Psoas muscle (tissue), 8 donors: ENCODE results near the gene NRK. TPM values are rescaled to one million over a fixed set of nuclear protein-coding genes. Genes with fewer than 3 reads are reported as not detected.
"Not testable (repeated sequence)": the region's sequence is repeated elsewhere in the genome, so short reads cannot be mapped to it uniquely, and the experiment has no call there.

ENCODE experiments used
- ATAC-seq, 4 donors: fragments of 200-7000 bp; cut with Tn5 transposase; one replicate each; pipeline ENCODE4 v1.9.1; 2020; ENCODE audit warnings: moderate library complexity in 3 of 4, mild to moderate bottlenecking in 2 of 4
- DNase-seq, 2 donors: peaks; one replicate each; pipeline ENCODE4 v3.0.0-alpha.2; 2020
- H3K27ac ChIP-seq: fragments of 200-600 bp; one replicate; pipeline ENCODE4 v1.8.0; 2022
- H3K27me3 ChIP-seq, 3 donors: fragments of 200-600 bp in 1 of 3; one replicate each; pipeline versions ENCODE4 v1.6.1 to v1.8.0; 2013 to 2022; ENCODE audit warnings: low read length in 2 of 3, mild to moderate bottlenecking in 2 of 3, moderate library complexity in 1 of 3; ENCODE audit not compliant: insufficient read depth in 3 of 3
- H3K36me3 ChIP-seq, 2 donors: fragments of 200-600 bp in 1 of 2; one replicate each; pipeline versions ENCODE4 v1.6.1 to v1.8.0; 2013 to 2022; ENCODE audit warnings: low read depth in 1 of 2, mild to moderate bottlenecking in 1 of 2, moderate library complexity in 1 of 2; ENCODE audit not compliant: insufficient read depth in 1 of 2
- H3K4me1 ChIP-seq: fragments of 200-600 bp; one replicate; pipeline ENCODE4 v1.8.0; 2022
- H3K4me3 ChIP-seq: fragments of 200-600 bp; one replicate; pipeline ENCODE4 v1.8.0; 2022; ENCODE audit warnings: mild to moderate bottlenecking
- H3K9me3 ChIP-seq: fragments of 200-600 bp; one replicate; pipeline ENCODE4 v1.8.0; 2022
- CTCF ChIP-seq: fragments of 200-600 bp; IDR thresholded peaks from one replicate; pipeline ENCODE4 v1.8.0; 2022; ENCODE audit warnings: antibody characterized with exemption
- WGBS, 3 donors: extraction: QIAGEN DNeasy Blood & Tissue Kit; methylation state at CpG; one replicate each; pipeline versions ENCODE4 v1.1.6 to v1.1.7; 2013; 5-methylcytosine and 5-hydroxymethylcytosine counted together
- intact Hi-C, 2 donors: fragments of 100-400 bp; cut with DNase I; formaldehyde crosslinking; loops; one replicate each; pipeline versions ENCODE4 v1.11.0 to v1.14.2; 2022
- polyA plus RNA-seq, 3 donors: library from polyadenylated mRNA; stranded (reverse); fragments of 200-250 nt; gene quantifications; one replicate each; pipeline ENCODE4 v1.2.3, GENCODE V29; 2013
- total RNA-seq, 4 donors: library from RNA; stranded (reverse); fragmentation: NEBNext Ultra II Directional in 2 of 4; extraction: Animal tissue kit (Norgen Biotek cat#: 25700) in 2 of 4; gene quantifications; one replicate each; pipeline versions ENCODE4 v1.2.1 to v1.2.4, GENCODE V29; 2021 to 2023
- donor health status: healthy with polysubstance abuse.
- donor health status: DM: no; HTN: no; CAD: no; lungs with moderate emphysema.
- donor health status: Bipolar disorder and iron deficiency.
- donor health status: healthy.
- donor health status: DM: yes; HTN: yes; CAD: no.
- donor health status: DM: no; HTN: no; CAD: no.
- donor health status: DM: no; HTN: no; CAD: no.
- donor health status: DM: yes; HTN: yes; CAD: no.

Gene NRK
- total and polyA plus RNA-seq, 7 donors: 0.03 to 1.8 (median 0.09) TPM; not detected in 1

DNA sequence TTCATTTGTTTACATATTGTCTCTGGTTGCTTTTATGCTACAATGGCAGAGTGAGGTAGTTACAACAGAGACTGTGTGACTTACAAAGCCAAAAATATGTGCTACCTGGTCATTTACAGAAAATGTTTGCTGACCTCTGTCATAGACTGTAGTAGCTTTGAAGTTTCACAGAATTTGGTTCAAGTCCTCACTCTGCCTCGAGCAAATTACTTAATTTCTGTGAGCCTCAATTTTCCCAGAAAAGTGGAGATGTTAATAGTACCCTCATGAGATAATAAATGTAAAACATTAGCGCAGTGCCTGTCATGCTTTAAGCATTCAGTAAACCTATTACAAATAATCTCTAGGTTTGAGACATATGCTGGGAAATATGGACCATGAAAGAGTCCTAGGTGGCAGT lies 18.4 kb upstream of the NRK start:
- Histone ChIP-seq H3K36me3 (no peaks in the 10 kb centered on the region), H3K27me3 (no peaks in the 10 kb centered on the region), H3K9me3 (peaks cover 8% of the 10 kb centered on the region), H3K27ac (no peak overlapping the region), H3K4me1 (no peaks in the 10 kb centered on the region), H3K4me3 (no peak overlapping the region)
- intact Hi-C loops: no loop called here
- DNase-seq (no peak), ATAC-seq (no peak)
- no peak for TF ChIP-seq CTCF
- WGBS, 3 donors: 63 to 93% (median 87%) methylated on average over 2 of the region's 2 CpGs

GRCh38 chrX:105805655-105806054 lies 16.7 kb upstream of the NRK start:
- H3K4me1 ChIP-seq, H3K27me3 ChIP-seq, H3K27ac ChIP-seq, DNase-seq, H3K36me3 ChIP-seq, H3K9me3 ChIP-seq, intact Hi-C loops, ATAC-seq, H3K4me3 ChIP-seq: not testable (repeated sequence)

GRCh38 chrX:105816517-105816916 lies 5.8 kb upstream of the NRK start:
- H3K9me3 ChIP-seq: no peaks in the 10 kb centered on the region
- no peaks in the 10 kb centered on the region for H3K4me1 ChIP-seq
- WGBS, 3 donors: 57 to 92% (median 88%) methylated on average over 2 of the region's 2 CpGs
- peaks cover 0 to 65% (median 2%) of the 10 kb centered on the region in 3 donors for H3K27me3 ChIP-seq
- no peaks in the 10 kb centered on the region for H3K36me3 ChIP-seq
- no peak for DNase-seq
- no peak for ATAC-seq
- no peak overlapping the region for H3K27ac ChIP-seq
- H3K4me3 ChIP-seq: no peak overlapping the region
- intact Hi-C loops: no loop called here
- TF ChIP-seq CTCF: no peak

GRCh38 chrX:105820247-105820646 lies 2.1 kb upstream of the NRK start:
- whole genome bisulfite sequencing, 3 donors: 50 to 72% (median 62%) methylated on average over 7 of the region's 7 CpGs
- Histone ChIP-seq H3K4me1 (no peaks in the 10 kb centered on the region), H3K9me3 (no peaks in the 10 kb centered on the region), H3K4me3 (no peak overlapping the region), H3K36me3 (no peaks in the 10 kb centered on the region), H3K27me3 (peaks cover 0 to 74% (median 2%) of the 10 kb centered on the region in 3 donors), H3K27ac (no peak overlapping the region)
- TF ChIP-seq CTCF: no peak
- ATAC-seq (no peak), DNase-seq (no peak)
- intact Hi-C loops: no loop called here

GRCh38 chrX:105821471-105822121 lies 743 bp upstream of the NRK start:
- ATAC-seq (peak in 2 of 4 donors; percentile 23 to 33), DNase-seq (no peak)
- H3K36me3 ChIP-seq: no peaks in the 10 kb centered on the region
- intact Hi-C loops: no loop called here
- no peak overlapping the region for H3K27ac ChIP-seq
- H3K9me3 ChIP-seq: no peaks in the 10 kb centered on the region
- H3K4me1 ChIP-seq: no peaks in the 10 kb centered on the region
- H3K4me3 ChIP-seq: peak overlapping the region; percentile 58
- peaks cover 0 to 63% (median 2%) of the 10 kb centered on the region in 3 donors for H3K27me3 ChIP-seq
- TF ChIP-seq CTCF: no peak
- 6 to 32% (median 6%) methylated on average over 26 to 28 of the region's 28 CpGs for WGBS, 3 donors
